ENCODE measurements around the gene HSPG2.
"Not testable (repeated sequence)": the region's sequence is repeated elsewhere in the genome, so short reads cannot be mapped to it uniquely, and the experiment has no call there.

HSPG2 gene

DNA sequence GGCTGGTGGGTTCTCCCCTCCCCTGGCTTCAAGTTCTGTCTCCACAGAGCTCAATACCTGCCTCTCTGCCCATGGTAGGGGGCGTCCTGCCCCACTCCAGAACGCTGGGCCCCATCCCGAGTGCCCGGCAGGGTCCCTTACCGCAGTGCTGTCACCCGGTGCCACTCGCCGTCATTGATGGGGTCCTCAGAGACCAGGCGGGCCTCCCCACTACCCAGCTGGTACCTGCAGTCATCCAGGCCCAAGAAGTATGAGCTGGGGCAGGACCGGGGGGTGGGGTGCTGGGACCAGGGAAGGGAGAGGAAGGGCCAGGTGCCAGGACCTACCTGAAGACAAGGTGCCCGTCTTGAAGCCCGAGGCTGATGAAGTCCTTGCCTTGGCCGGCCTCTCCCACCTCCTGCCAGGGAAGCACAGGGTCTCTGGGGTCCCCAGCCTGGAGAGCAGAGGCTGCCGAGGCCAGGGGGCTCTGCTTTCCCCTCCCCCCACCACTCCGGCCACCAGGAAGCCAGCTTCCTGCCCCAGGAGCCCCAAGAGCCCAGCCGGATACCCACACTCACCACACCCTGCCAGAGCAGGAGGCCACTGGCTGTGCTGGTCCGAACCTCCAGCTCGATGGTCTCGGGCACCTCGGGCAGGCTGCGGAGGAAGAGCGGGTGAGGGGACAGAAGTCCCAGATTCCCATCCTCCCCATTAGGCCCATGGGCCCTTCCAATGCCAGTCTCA lies 113.0 kb downstream of the HSPG2 start:
- no peak for DNase-seq (ENCODE audit: low spot score)

DNA sequence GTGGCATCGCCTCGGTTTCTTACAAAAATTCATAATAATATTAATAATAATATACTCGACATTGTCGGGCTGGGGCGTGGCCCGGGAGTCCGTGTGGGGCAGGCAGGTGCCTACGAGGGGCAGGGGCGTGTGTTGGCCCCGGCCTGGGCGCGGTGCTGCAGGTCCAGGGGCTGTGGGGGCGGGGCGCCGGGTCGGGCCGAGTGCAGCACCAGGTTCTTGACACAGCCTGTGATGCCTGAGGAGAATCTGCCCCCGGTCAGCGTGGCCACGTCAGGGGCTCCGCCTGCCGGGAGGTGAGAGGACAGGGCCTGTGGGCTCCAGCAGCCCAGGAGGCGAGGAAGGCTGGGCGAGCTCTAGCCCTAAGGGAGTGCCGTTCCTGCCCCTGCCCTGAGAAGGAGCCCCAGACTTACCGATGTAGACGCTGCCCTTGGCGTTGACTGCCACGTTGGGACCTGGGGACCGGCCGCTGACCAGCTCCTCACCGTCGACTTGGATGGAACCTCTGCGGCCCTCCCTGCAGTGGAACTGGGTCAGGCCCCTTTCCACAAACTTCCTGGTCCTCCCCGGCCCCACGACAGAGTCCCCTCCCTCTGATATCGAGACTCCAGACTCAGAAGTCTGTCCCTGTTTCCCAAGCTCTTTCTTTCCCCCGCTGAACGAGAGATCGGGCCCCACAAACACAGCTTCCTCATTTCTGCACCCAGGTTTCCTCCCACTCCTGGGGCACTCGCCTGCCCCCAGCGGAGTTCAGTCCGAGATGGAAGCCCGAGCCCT lies 113.7 kb downstream of the HSPG2 start:
- no peak for DNase-seq (ENCODE audit: low spot score)

- no peak for DNase-seq (ENCODE audit: low spot score)
Measured at GRCh38 chr1:21822349-21822748, 114.8 kb downstream of the HSPG2 start.

DNA sequence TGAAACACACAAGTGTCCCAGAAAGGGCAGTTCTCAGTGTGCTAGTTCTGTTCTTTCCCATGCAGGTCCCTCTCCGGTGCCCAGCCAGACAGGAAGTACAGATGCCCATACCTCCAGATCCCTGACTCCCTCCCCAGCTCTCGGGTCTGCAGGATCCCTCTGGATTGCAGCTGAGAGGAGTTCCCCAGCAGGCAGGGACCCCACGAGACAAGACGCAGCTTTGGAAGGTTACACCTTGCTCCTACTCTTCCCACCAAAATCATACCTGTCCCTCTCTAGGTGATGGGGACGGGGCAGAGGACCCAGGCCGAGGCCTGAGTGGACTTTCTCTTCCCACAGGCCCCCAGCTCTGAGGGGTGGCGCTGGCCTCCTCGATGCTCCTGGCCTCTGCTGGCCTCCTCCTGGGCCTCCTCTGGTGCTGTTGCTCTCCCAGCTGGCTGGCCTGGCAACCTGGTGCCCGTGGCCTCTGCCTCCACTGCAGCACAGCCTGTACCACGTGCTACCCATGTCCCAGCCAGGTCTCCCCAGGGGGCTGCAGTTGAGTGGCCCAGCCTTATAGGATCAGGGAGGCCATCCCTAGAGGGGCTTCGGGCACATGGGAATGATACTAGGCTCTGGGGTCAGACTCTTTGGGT lies 115.6 kb downstream of the HSPG2 start:
- DNase-seq (ENCODE audit: low spot score), result no peak

- no peak for DNase-seq (ENCODE audit: low spot score)
Measured at GRCh38 chr1:21820597-21821232, 116.4 kb downstream of the HSPG2 start.

DNA sequence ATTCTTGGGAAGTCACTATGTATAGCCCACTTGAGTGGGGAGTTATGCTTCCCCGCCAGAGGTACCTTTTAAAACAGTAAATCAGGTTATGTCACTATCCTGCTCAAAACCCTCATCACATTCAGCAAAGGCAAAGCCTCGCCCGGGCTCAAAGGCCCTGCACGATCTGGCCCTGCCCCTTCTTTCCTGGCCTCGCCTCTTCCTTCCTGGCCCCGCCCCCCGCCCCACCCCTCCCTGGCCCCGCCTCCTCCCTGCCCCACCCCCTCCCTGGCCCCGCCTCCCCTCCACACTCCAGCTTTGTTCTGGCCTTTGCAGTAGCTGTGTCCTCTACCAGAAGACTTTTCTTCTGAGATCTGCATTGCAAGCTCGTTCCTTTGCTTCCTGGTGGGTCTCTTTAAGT lies 118.5 kb downstream of the HSPG2 start:
- peak; percentile 87 for DNase-seq (ENCODE audit: low spot score)

DNA sequence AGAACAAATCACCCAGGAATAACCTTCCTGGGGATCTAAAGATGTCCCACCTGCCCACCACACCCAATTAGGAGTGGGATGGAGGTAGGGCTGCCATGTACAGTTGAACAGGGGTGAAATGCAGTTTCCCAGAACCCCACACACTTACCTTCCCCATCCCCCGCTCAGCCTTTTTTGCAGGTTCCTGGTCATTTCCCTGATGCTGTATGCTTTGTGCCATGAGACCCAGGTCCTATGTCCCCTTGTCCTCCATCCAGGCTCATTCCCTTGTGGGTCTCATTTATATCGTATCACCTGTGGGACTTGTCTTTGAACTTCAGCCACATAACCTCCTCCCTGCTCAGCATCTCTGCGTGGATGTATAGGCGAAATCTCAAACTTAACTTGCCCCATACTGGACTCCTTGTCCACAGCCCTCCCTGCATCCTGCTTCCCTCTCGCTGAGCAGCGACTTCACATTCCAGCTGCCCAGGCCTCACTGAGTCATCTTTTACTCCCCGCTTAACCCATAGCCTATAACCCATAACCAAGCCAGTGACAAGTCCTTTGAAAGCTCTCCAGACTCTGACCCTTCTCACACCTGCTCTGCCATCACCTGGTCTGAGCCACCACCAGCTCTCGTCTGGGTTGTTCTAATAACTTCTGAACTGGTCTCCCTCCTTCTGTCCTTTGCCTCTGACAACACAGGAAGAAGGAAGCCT lies 120.4 kb downstream of the HSPG2 start:
- no peak for DNase-seq (ENCODE audit: low spot score)

DNA sequence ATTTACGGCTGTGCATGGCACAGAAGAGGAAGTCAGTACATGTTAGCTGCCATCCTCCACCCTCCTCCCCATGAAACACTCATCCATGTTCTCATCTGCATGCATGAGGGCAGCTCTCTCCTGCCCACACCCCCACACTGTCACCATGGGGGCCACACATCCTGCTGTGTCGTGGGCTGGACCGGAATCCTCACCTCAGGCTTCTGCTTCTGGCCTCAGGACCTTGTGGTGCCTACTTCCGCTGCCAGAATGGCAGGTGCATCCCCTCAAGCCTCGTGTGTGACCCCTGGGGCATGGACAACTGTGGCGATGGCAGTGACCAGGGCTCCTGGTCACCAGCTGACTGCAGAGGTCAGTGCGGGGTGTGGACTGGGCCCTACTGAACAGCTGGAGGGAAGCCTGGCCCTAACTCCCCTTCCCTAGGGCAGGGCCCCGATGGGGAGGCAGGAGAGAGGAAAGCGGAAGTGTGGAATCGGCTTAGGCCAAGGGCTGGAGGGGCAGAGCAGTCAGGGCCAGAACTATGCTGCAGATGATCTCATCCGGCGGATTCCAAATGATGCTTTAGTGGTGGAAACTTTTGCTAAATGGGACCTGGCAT lies 121.3 kb downstream of the HSPG2 start:
- DNase-seq (ENCODE audit: low spot score), result no peak

DNA sequence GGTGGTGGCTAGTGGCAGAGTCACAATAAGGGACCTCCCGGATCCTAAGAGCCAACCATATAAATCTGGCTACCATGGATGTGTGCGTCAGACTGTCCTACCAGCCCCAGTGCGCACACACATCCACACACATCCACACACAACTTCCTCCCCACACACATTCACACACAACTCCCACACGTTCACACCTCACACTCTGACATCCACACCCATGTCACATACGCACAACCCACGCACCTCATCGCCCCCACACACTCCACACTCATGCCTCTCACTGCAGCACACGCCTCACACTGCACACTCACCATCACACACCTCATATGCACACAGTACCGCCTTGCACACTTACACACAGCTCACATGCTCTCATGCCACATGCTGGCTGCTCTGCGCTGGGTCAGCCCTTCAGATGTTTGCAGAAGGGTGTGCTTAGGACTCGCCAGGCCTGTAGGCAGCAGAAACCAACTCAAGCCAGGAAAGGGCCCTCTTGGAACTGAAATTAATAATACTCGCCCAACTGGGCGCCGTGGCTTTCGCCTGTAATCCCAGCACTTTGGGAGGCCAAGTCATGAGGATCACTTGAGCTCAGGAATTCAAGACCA lies 122.0 kb downstream of the HSPG2 start:
- no peak for DNase-seq (ENCODE audit: low spot score)

DNA sequence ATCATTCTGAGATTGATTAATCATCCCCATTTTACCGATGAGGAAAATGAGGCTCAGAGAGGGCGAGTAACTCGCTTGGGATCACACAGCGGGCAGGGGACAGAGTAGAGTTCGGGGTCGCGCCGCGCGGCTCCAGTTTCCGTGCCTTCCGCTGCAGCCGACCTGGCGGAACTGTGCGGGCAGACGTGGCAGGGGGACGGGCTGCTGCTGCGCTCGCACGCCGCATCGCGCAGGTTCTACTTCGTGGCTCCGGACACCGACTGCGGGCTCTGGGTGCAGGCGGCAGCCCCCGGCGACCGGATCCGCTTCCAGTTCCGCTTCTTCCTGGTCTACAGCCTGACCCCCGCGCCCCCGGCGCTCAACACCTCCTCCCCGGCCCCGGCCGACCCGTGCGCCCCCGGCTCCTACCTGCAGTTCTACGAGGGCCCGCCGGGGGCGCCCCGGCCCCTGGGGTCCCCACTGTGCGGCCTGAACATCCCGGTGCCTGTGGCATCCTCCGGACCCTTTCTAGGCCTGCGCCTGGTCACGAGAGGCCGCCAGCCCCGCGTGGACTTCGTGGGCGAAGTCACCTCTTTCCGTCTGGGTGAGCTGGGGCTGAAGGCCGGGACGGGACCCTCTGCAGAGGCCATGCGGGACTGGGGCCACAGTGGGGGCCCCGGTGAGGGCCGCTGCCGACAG lies 122.7 kb downstream of the HSPG2 start:
- no peak for DNase-seq (ENCODE audit: low spot score)

GRCh38 chr1:21813542-21813941 lies 123.6 kb downstream of the HSPG2 start:
- DNase-seq (ENCODE audit: low spot score), result no peak

GRCh38 chr1:21811875-21812305 lies 125.2 kb downstream of the HSPG2 start, which contains the start of gene LDLRAD2:
Gene LDLRAD2 (plus strand): TSS chr1:21812265. CDS start chr1:21812452, 187 bp downstream.
- no peak for DNase-seq (ENCODE audit: low spot score)

DNA sequence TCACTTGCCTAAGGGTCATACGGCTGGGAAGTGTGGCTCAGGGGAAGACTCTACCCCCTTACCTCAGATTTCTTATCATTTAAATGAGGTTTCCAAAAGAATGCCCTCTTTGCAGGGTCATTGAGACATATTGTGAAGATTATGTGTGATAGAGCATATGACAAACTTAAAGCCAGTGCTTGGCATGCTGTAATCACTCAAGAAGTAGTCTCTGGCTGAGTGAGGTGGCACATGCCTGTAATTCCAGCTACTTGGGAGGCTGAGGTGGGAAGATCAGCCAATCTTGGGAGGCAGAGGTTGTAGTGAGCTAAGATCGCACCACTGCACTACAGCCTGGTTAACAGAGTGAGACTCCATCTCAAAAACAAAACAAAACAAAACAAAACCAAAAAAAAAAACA lies 132.6 kb downstream of the HSPG2 start:
- no peak for DNase-seq (ENCODE audit: low spot score)

DNA sequence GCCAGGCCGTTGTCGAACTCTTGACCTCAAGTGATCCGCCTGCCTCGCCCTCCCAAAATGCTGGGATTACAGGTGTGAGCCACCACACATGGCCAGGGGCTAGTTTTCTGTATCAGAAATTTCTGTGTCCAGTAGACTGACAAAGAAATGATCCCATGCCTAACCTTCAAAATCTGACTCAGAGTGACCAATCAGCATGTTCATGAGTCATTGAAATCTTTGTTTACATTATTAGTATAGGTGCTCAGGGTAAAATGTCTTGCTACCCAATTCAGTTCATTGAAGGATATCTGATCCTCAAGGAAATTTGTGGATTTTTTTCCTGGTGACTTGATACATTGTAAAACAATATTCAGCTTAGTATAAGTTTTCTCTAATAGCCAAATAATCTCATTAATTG lies 136.0 kb downstream of the HSPG2 start:
- no peak for DNase-seq (ENCODE audit: low spot score)

- DNase-seq (ENCODE audit: low spot score), result no peak
Measured at GRCh38 chr1:21799730-21800129, 137.4 kb downstream of the HSPG2 start.

- no peak for DNase-seq (ENCODE audit: low spot score)
Measured at GRCh38 chr1:21795075-21795474, 142.0 kb downstream of the HSPG2 start.

GRCh38 chr1:21794656-21795055 lies 142.5 kb downstream of the HSPG2 start:
- no peak for DNase-seq (ENCODE audit: low spot score)

GRCh38 chr1:21793104-21793503 lies 144.0 kb downstream of the HSPG2 start:
- no peak for DNase-seq (ENCODE audit: low spot score)

- no peak for DNase-seq (ENCODE audit: low spot score)
Measured at GRCh38 chr1:21786640-21787039, 150.5 kb downstream of the HSPG2 start.

DNA sequence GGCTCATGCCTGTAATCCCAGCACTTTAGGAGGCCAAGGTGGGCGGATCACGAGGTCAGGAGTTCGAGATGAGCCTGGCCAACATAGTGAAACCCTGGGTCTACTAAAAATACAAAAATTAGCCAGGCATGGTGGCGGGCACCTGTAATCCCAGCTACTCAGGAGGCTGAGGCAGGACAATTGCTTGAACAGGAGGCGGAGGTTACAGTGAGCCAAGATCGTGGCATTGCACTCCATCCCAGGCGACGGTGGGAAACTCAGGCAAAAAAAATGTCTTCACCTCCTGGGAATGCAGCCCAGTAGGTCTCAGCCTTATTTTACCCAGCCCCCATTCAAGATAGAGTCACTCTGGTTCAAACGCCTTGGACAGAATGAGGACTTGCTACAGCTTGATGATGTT lies 151.3 kb downstream of the HSPG2 start:
- DNase-seq (ENCODE audit: low spot score), result not testable (repeated sequence)

Data from COLO829 (cell line).